ENCODE results near the gene RGS9BP.
"Not testable (repeated sequence)": the region's sequence is repeated elsewhere in the genome, so short reads cannot be mapped to it uniquely, and the experiment has no call there.

The RGS9BP gene, protein sequence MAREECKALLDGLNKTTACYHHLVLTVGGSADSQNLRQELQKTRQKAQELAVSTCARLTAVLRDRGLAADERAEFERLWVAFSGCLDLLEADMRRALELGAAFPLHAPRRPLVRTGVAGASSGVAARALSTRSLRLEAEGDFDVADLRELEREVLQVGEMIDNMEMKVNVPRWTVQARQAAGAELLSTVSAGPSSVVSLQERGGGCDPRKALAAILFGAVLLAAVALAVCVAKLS

DNA sequence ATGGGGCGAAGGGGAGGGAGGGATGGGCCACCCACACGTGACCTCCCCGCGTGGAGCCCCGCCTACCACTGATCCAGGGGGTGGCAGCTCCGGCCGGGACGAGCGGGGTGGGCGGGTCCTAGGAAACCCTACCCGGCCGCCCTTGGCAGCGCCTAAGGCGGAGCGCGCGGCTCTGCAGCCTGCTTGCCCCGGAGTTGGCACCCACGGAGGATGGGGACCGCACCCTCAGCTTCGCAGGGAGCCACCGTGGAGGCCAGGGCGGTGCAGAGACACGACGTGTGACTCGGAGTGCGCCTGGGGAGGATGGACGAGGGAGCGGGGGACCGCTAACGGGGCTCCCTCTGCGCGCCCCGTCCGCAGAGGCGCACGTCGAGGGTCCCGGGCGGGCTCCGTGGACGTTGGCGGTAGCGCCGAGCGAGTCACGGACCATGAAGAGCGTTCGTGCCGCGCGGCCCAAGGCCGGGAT lies at the start of gene RGS9BP:
RGS9BP (plus strand) TSS at position 129 of the 466 bp plus-strand sequence. CDS start 416 bp downstream, outside the sequence.
- Mint-ChIP-seq H3K4me3 (peak within 1 kb of the TSS; percentile 77), H3K4me1 (ENCODE audit: low read depth) (peaks cover 39% of the 10 kb centered on the region), H3K27ac (peak within 1 kb of the TSS; percentile 80)

DNA sequence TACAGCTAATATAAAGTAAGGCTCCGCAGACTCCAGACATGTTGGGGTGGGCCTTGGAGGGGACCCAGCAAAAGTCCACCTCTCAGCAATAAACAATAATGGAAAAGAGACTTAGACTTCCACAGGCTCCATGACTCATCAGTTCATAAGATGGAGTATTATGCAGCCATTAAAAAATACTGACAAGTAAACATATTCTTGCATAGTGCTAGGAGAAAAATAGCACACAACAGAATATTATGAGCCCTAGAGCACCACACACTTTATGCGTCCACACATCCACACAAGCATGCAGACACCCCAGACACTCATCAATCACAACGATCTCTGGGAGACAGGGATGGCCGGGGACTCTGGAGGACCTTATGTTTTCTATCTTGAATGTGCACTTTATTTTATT lies 48.7 kb upstream of the RGS9BP start:
- DNase-seq: no peak
- H3K9me3 Mint-ChIP-seq: no peaks in the 10 kb centered on the region
- H3K4me3 Mint-ChIP-seq: no peak overlapping the region
- no peaks in the 10 kb centered on the region for H3K27me3 Mint-ChIP-seq
- peaks cover 81% of the 10 kb centered on the region for H3K36me3 Mint-ChIP-seq (ENCODE audit: low read depth)
- H3K27ac Mint-ChIP-seq: no peak overlapping the region
- no peaks in the 10 kb centered on the region for H3K4me1 Mint-ChIP-seq (ENCODE audit: low read depth)

More for the DNA sequence above, at the start of gene RGS9BP:
- Mint-ChIP-seq H3K27me3 (peaks cover 16% of the 10 kb centered on the region), H3K36me3 (ENCODE audit: low read depth) (peaks cover 2% of the 10 kb centered on the region), H3K9me3 (no peaks in the 10 kb centered on the region)
- peak; percentile 72 for DNase-seq

DNA sequence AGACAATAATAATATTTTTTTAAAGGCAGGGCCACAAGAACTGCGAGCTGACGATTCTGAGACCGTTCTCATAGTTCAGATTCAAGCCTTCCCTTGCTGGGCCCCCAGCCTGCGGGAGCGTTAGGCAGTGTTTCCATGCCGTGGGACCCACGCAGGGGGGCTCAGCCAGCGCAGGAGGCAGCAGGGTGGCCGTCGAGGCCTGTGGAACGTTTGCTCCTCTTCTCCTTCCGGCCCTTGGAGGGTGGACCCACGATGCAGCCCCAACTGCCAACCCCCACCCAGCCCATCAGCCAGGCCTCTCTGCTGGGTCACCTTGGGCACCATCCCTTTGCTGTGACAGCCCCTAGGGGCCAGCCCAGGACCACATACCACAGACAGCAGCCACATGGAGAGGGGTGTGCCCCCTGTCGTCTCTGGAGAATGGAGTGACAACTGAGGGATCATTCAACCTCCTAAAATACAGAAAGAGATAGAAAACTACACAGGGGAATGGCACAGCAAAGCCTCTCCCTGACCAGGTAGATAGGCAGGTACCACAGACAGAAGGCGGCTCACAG lies 47.9 kb upstream of the RGS9BP start:
- H3K27ac Mint-ChIP-seq: no peak overlapping the region
- H3K4me3 Mint-ChIP-seq: no peak overlapping the region

DNA sequence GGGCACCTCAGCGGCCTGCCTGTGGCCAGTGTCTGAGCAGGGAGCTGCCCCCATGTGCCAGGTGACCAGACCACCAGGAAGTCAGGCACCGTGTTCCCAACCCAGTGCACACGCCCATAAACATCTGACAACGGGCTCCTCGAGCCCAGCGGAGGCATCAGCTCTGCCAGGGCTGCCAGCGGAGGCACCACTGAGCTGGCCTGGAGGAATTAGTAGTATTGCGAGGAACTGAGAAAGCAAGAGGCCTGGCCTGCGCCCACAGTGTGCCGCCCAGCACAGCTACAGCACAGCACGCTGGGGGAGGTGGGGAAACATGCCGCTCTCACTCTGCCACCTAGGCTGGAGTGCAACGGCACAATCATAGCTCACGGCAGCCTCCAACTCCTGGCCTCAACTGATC lies 45.3 kb upstream of the RGS9BP start:
- DNase-seq: no peak
- peaks cover 71% of the 10 kb centered on the region for H3K36me3 Mint-ChIP-seq (ENCODE audit: low read depth)
- H3K4me3 Mint-ChIP-seq: no peak overlapping the region

More for the DNA sequence above, 47.9 kb upstream of the RGS9BP start:
- Mint-ChIP-seq H3K27me3 (no peaks in the 10 kb centered on the region), H3K4me1 (ENCODE audit: low read depth) (no peaks in the 10 kb centered on the region), H3K36me3 (ENCODE audit: low read depth) (peaks cover 76% of the 10 kb centered on the region), H3K9me3 (no peaks in the 10 kb centered on the region)
- no peak for DNase-seq

DNA sequence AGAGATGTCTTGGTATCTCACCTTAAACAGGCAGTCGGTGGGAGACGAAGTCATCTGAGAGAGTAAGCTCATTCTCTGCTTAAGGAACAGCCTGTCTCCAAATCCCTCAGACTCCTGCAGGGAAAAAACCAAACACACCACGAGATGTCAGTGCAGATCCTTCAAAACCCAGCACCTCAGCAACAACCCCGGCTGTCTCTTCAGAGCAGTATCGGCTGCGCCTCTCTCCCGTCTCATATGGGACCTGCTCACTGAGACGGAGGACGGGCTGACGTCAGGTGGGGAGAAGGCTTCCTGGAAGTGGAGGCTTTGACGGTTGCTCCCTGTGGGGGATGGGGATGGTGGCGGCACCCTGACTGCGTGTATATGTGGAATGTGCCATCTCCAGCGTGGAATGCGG lies 44.3 kb upstream of the RGS9BP start:
- no peak for DNase-seq
- Mint-ChIP-seq H3K4me1 (ENCODE audit: low read depth) (no peaks in the 10 kb centered on the region), H3K9me3 (no peaks in the 10 kb centered on the region), H3K27ac (no peak overlapping the region), H3K4me3 (no peak overlapping the region), H3K27me3 (no peaks in the 10 kb centered on the region), H3K36me3 (ENCODE audit: low read depth) (peaks cover 73% of the 10 kb centered on the region)

More for the DNA sequence above, 45.3 kb upstream of the RGS9BP start:
- Mint-ChIP-seq H3K27ac (no peak overlapping the region), H3K4me1 (ENCODE audit: low read depth) (no peaks in the 10 kb centered on the region), H3K27me3 (no peaks in the 10 kb centered on the region), H3K9me3 (no peaks in the 10 kb centered on the region)

DNA sequence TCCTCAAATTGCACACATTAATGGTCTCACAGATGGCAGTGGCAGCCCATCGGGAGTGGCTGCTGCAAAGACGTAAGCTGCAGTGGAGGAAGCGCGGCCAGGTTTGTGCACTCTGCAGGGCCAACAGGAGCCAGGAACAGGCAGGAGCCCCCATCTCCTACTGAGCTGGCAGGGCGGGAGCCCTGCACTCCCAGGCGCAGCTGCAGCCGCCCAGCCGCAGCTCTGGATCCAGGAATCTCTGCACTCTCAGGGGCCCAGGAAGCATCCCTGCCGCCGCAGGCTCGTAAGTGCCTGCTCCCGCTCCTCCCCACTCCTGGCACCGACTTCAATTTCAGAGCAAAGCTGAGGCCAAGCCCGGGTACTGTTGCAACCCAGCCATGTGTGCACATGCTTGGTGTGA lies 38.2 kb upstream of the RGS9BP start:
- H3K36me3 Mint-ChIP-seq (ENCODE audit: low read depth): peaks cover 80% of the 10 kb centered on the region
- H3K27ac Mint-ChIP-seq: no peak overlapping the region
- H3K4me1 Mint-ChIP-seq (ENCODE audit: low read depth): peaks cover 7% of the 10 kb centered on the region
- no peak overlapping the region for H3K4me3 Mint-ChIP-seq
- no peaks in the 10 kb centered on the region for H3K9me3 Mint-ChIP-seq
- no peaks in the 10 kb centered on the region for H3K27me3 Mint-ChIP-seq
- no peak for DNase-seq

DNA sequence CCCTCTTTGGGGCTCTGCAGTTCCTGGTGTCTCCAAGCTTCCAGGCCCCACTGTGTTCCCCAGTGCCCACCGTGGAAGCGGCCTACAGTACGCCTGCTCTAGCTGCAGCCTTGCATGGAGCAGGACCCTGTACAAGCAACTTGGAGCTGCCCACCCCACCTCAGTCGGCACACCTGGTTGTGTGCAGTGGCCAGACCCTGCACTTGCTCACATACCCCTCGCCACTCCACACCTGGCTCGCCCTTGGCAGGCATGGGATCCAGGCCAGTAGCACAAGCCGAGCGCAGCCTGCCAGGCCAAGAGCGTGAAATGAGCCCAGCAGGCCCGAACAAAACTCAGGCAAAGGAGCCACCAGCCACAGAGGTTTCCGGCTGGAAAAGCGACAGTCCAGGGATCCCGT lies 37.0 kb upstream of the RGS9BP start:
- Mint-ChIP-seq H3K27ac (no peak overlapping the region), H3K36me3 (ENCODE audit: low read depth) (peaks cover 84% of the 10 kb centered on the region), H3K27me3 (no peaks in the 10 kb centered on the region), H3K9me3 (no peaks in the 10 kb centered on the region), H3K4me3 (no peak overlapping the region), H3K4me1 (ENCODE audit: low read depth) (peaks cover 17% of the 10 kb centered on the region)
- no peak for DNase-seq

DNA sequence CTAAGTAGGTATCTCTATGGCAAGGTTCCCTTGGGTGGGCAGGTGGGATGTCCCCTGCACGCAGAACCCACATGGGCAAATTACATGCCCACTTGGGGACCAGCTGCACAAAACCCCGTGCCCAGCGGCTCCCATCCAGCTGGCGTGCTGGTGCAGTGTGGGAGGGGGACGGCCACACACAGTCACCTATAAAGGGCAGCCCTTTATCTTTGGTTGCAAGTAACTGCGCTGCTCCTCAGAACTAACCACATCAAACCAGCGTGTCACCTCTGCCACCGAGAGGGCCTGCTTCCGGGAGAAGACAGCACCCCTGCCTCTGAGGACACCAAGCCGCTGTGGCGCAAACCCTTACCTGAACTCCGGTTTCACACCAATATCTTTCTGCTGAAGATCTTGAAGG lies 32.9 kb upstream of the RGS9BP start:
- peak; percentile 67 for DNase-seq
- peaks cover 40% of the 10 kb centered on the region for H3K4me1 Mint-ChIP-seq (ENCODE audit: low read depth)
- no peaks in the 10 kb centered on the region for H3K27me3 Mint-ChIP-seq
- H3K4me3 Mint-ChIP-seq: peak overlapping the region; percentile 16
- H3K36me3 Mint-ChIP-seq (ENCODE audit: low read depth): peaks cover 79% of the 10 kb centered on the region
- H3K27ac Mint-ChIP-seq: no peak overlapping the region
- H3K9me3 Mint-ChIP-seq: no peaks in the 10 kb centered on the region

DNA sequence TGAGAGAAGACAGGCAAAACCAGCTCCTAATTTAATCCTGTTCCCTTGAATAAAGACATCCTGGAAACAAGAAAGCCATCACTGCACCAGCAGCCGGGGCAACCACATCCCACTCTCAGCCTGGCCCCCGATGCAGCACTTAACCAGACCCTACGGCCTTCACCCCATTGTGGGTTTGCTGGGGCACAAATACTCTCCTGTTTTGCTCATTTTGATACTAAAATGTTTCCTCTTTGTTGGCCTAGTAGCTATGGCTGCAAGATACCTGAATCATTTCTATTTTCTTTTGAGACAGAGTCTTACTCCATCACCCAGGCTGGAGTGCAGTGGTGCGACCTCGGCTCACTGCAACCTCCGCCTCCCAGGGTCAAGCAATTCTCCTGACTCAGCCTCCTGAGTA lies 29.1 kb upstream of the RGS9BP start:
- Mint-ChIP-seq H3K4me3 (no peak overlapping the region), H3K4me1 (ENCODE audit: low read depth) (peaks cover 40% of the 10 kb centered on the region), H3K27me3 (no peaks in the 10 kb centered on the region), H3K36me3 (ENCODE audit: low read depth) (peaks cover 69% of the 10 kb centered on the region), H3K27ac (peak overlapping the region; percentile 59), H3K9me3 (no peaks in the 10 kb centered on the region)
- DNase-seq: no peak

DNA sequence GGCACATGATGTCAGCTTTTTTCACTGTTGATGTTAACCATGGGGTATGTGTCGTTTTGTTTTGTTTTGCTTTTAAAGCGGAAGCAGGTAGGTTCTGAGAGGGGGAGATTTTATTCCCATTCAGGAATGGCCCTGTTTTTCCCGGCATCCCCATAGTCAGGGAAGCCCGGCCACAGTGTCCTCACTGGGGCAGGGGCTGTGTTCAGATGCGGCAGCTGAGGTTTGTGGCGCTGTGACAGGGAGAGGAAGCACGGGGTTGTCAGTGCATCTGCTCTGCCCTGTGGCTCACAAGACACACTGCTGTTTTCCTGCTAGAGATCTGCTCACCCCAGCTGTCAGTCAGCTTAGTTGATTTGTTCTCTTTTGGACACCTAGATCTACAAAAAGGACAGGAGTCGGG lies 28.3 kb upstream of the RGS9BP start:
- no peak overlapping the region for H3K27ac Mint-ChIP-seq
- H3K27me3 Mint-ChIP-seq: no peaks in the 10 kb centered on the region
- no peak overlapping the region for H3K4me3 Mint-ChIP-seq
- no peak for DNase-seq
- H3K9me3 Mint-ChIP-seq: no peaks in the 10 kb centered on the region
- peaks cover 62% of the 10 kb centered on the region for H3K36me3 Mint-ChIP-seq (ENCODE audit: low read depth)
- peaks cover 33% of the 10 kb centered on the region for H3K4me1 Mint-ChIP-seq (ENCODE audit: low read depth)

DNA sequence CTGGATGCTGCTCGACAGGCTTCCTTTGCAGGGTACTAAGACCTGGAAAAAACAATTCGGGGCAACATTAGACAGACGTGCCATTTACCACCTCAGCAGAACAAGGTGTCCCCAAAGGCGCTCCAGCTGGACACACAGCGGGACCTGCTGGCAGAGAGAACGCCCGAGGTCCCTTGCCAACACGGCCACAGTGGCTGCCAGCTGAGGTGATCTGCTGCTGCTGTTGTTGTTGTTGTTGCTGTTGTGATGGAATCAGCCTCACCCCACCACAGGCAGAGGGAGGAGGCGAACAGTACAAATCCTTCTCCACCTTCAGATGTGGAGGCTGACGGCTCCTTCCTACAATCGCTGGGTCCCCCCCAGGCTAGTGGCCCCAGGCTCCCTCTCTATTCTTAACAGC lies 25.9 kb upstream of the RGS9BP start:
- Mint-ChIP-seq H3K27ac (no peak overlapping the region), H3K4me1 (ENCODE audit: low read depth) (peaks cover 15% of the 10 kb centered on the region), H3K9me3 (no peaks in the 10 kb centered on the region), H3K27me3 (no peaks in the 10 kb centered on the region), H3K36me3 (ENCODE audit: low read depth) (peaks cover 57% of the 10 kb centered on the region), H3K4me3 (no peak overlapping the region)
- no peak for DNase-seq

DNA sequence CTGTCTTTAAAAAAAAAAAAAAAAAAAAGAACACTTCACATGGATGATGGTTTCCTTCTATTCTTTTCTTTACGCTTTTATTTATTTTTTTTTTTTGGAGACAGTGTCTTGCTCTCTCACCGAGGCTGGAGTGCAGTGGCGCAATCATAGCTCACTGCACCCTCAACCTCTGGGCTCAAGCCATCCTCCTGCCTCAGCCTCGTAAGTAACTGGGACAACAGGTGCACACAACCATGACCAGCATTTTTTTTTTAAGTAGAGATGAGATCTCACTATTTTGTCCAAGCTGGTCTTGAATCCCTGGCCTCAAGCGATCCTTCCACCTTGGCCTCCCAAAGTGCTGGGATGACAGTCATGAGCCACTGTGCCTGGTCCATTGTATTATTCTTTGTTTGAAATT lies 25.0 kb upstream of the RGS9BP start:
- no peaks in the 10 kb centered on the region for H3K9me3 Mint-ChIP-seq
- H3K27ac Mint-ChIP-seq: no peak overlapping the region
- peaks cover 66% of the 10 kb centered on the region for H3K36me3 Mint-ChIP-seq (ENCODE audit: low read depth)
- peaks cover 15% of the 10 kb centered on the region for H3K4me1 Mint-ChIP-seq (ENCODE audit: low read depth)
- H3K4me3 Mint-ChIP-seq: no peak overlapping the region
- H3K27me3 Mint-ChIP-seq: no peaks in the 10 kb centered on the region
- DNase-seq: no peak

DNA sequence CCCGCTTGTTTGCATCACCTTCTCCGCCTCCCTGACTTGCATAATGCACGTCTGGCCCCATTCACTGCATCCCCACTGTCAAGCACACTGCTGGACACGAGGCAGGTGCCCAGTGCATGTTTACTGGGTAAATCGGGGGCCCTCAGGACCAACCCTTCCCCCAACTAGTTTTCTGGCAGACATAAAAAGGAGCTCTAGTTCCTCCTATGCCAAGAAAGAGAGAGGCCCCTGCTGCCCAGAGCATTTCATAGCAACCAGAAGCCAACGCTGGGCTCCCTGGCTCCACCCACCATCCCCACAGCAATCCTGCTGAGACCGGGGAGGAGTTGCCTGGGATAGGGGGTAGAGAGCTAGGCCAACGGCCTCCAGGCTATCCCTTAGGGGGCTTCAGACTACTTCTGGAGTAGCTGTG lies 23.9 kb upstream of the RGS9BP start:
- H3K9me3 Mint-ChIP-seq: no peaks in the 10 kb centered on the region
- no peaks in the 10 kb centered on the region for H3K27me3 Mint-ChIP-seq
- H3K4me3 Mint-ChIP-seq: no peak overlapping the region
- DNase-seq: no peak
- H3K27ac Mint-ChIP-seq: no peak overlapping the region
- H3K36me3 Mint-ChIP-seq (ENCODE audit: low read depth): peaks cover 65% of the 10 kb centered on the region
- H3K4me1 Mint-ChIP-seq (ENCODE audit: low read depth): peaks cover 11% of the 10 kb centered on the region

DNA sequence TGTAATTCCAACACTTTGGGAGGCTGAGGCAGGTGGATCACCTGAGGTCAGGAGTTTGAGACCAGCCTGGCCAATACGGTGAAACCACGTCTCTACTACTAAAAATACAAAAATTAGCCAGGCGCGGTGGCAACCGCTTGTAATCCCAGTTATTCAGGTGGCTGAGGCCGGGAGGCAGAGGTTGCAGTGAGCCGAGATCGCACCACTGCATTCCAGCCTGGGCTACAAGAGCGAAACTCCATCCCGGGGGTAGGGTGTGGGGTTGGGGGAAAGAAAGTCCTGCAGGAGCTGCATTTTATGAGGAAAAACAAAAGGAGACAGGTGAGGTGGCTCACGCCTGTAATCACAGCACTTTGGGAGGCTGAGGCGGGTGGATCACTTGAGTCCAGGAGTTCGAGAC lies 23.3 kb upstream of the RGS9BP start:
- not testable (repeated sequence) for H3K4me1 Mint-ChIP-seq (ENCODE audit: low read depth); DNase-seq; H3K27ac Mint-ChIP-seq; H3K27me3 Mint-ChIP-seq; H3K4me3 Mint-ChIP-seq; H3K9me3 Mint-ChIP-seq
- peaks cover 59% of the 10 kb centered on the region for H3K36me3 Mint-ChIP-seq (ENCODE audit: low read depth)

DNA sequence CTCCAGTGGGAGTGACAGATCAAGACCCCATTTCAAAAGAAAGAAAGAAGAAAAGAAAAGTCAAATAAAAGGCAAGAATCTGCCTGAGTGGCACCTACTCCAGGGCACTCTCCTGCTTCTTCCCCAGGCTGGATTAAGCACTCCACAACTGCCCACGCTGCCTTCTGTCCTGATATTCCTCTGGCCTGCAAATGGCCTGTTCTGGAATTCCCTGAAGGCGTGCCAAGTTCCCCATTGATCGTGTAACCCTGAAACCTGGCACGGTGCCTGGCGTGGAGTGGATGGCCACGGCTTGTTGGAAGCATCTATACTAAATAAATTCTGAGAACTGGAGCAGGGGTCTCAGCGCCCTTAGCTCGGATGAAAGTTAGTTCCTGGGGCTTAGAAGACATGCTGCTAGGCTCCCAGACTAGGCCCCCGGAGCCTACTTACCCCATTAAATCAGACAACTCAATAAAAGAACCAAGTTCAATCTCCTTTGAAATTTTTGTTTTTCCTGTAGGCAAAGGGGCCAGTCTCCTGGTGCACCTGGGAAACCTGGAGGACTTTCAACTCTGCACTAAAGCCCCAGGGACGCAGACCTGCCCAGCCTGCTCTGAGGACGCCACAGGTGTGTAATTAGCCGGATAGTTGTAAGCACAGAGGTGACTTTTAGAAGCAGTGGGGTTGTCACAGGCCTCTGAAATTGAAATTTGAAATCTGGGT lies 22.6 kb upstream of the RGS9BP start:
- Mint-ChIP-seq H3K36me3 (ENCODE audit: low read depth) (peaks cover 56% of the 10 kb centered on the region), H3K4me3 (no peak overlapping the region), H3K27me3 (no peaks in the 10 kb centered on the region), H3K27ac (no peak overlapping the region), H3K9me3 (no peaks in the 10 kb centered on the region), H3K4me1 (ENCODE audit: low read depth) (peaks cover 1% of the 10 kb centered on the region)
- no peak for DNase-seq

Data from activated T-cell treated with anti-CD3 and anti-CD28 coated beads, Interleukin-2, amount 50 U/mL, for 24 hours (primary cell).